ENCODE results near the gene SEC61G.
A peak's percentile ranks its signal among the peaks of the same experiment; 100 is the strongest.

Gene SEC61G

GRCh38 chr7:54758702-54759592 is at the start of gene SEC61G:
Gene SEC61G (minus strand): TSS chr7:54759211. CDS start chr7:54757588, 1,623 bp downstream.
- peak; percentile 98 for DNase-seq

- no peak for DNase-seq
These were observed 43.8 kb upstream of the SEC61G start for GRCh38 chr7:54802841-54803240.

GRCh38 chr7:54802114-54802513 is 43.1 kb upstream of the SEC61G start:
- DNase-seq: no peak

- DNase-seq: no peak
These were observed 40.8 kb upstream of the SEC61G start for GRCh38 chr7:54799792-54800191.

GRCh38 chr7:54798530-54798929 is 39.5 kb upstream of the SEC61G start:
- DNase-seq: no peak

GRCh38 chr7:54796853-54797252 is 37.8 kb upstream of the SEC61G start:
- no peak for DNase-seq

- DNase-seq: no peak
These were observed 37.1 kb upstream of the SEC61G start for GRCh38 chr7:54796150-54796549.

- DNase-seq: no peak
These were observed 33.4 kb upstream of the SEC61G start for GRCh38 chr7:54792383-54792782.

- peak; percentile 50 for DNase-seq
These were observed 29.7 kb upstream of the SEC61G start for GRCh38 chr7:54788664-54789063.

GRCh38 chr7:54785261-54785660 is 26.2 kb upstream of the SEC61G start:
- no peak for DNase-seq

GRCh38 chr7:54783952-54784351 is 24.9 kb upstream of the SEC61G start:
- DNase-seq: no peak

GRCh38 chr7:54782829-54783228 is 23.8 kb upstream of the SEC61G start:
- no peak for DNase-seq

- DNase-seq: no peak
These were observed 23.3 kb upstream of the SEC61G start for GRCh38 chr7:54782314-54782713.

GRCh38 chr7:54781134-54781920 is 22.3 kb upstream of the SEC61G start:
- no peak for DNase-seq

- no peak for DNase-seq
These were observed 21.5 kb upstream of the SEC61G start for GRCh38 chr7:54780490-54780889.

GRCh38 chr7:54778696-54779540 is 19.9 kb upstream of the SEC61G start:
- DNase-seq: no peak

- no peak for DNase-seq
These were observed 19.2 kb upstream of the SEC61G start for GRCh38 chr7:54778166-54778565.

- no peak for DNase-seq
These were observed 16.1 kb upstream of the SEC61G start for GRCh38 chr7:54774785-54775740.

- peak; percentile 87 for DNase-seq
These were observed 14.7 kb upstream of the SEC61G start for GRCh38 chr7:54773472-54774399.

- no peak for DNase-seq
These were observed 10.2 kb upstream of the SEC61G start for GRCh38 chr7:54769203-54769602.

- DNase-seq: no peak
These were observed 5.8 kb upstream of the SEC61G start for GRCh38 chr7:54764861-54765260.
